GM18870 (cell line): Measurements from ENCODE around the gene LRP6.
A peak's percentile ranks its signal among the peaks of the same experiment; 100 is the strongest.
"Not testable (repeated sequence)": the region's sequence is repeated elsewhere in the genome, so short reads cannot be mapped to it uniquely, and the experiment has no call there.

Source experiments
- ATAC-seq: cut with Tn5 transposase; IDR thresholded peaks from one replicate; pipeline ENCODE4 v1.9.1; 2021; ENCODE audit warnings: moderate library complexity; ENCODE audit not compliant: unreplicated experiment

Gene LRP6

GRCh38 chr12:12266873-12267741 is at the start of gene LRP6:
Gene LRP6 (minus strand): TSS chr12:12267044. CDS start chr12:12266735, 309 bp downstream.
- peak; percentile 51 for ATAC-seq

DNA sequence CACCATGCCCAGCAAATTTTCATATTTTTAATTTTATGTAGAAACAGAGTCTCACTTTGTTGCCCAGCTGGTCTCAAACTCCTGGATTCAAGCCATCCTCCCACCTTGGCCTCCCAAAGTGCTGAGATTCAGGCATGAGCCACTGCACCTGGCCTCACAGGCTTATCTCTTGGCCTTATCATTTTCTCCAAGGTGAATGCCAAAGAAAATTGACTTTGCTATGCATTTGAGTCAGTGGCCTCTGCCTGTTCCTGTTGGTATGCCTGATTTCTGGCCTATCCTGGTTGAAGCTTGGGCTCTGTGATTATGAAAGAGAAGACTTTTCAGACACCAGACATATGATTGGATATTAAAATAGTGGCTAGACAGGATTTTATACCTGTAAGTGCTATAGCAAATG is 49.0 kb upstream of the LRP6 start:
- no peak for ATAC-seq

- not testable (repeated sequence) for ATAC-seq
These were observed 43.9 kb upstream of the LRP6 start for GRCh38 chr12:12310695-12311094.

- no peak for ATAC-seq
These were observed 38.9 kb upstream of the LRP6 start for GRCh38 chr12:12305568-12306300.

DNA sequence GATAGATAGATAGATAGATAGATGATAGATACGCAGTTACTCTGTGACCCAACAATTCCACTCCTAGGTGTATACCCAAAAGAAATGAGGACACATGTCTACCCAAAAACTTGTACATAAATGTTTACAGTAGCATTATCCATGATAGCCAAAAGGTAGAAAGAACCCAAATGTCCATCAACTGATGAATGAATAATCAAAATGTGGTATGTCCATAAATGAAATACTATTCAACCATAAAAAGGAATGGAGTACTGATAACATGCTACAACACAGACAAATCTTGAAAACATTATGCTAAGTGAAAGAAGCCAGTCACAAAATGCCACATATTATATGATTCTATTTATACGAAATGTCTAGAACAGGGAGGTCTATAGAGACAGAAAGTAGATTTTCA is 36.1 kb upstream of the LRP6 start:
- no peak for ATAC-seq

- ATAC-seq: no peak
These were observed 34.3 kb upstream of the LRP6 start for GRCh38 chr12:12301122-12301521.

- ATAC-seq: no peak
These were observed 30.5 kb upstream of the LRP6 start for GRCh38 chr12:12297201-12297830.

DNA sequence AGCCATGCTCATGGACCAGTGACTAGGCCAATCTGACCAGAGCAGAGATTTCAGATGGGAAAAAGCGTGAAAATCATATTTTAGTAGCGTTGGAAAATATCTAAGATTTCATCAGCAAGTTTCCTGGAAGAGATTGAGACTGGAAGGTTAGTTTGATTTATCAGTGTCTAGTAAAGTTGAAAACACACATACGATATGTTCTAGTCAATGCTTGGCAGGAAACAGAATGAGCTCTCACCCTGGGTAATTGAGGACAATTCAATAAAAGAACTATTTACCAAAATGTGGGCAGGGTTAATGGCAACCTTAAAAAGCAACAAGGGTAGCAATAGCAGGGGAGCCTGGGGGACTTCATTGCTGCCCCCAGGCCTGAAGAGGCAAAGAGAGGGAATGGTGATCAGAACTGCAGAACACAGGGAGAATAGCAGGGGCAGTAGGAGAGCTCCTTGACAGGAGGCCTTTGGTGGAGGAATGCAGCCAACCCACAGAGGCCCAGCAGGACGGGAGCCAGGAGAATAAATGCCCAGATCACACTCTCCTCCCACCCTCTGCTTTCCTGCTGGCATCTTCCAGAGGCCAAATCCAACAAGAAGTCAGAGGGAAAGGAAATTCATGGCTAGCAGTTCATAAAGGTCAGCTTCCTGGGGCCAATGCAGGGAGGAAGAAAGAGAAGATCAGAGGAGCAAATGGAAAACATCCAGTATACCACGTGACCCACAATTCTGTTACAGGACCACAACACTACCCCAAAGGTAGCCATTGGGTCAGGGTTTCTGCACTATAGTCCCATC is 27.6 kb upstream of the LRP6 start:
- ATAC-seq: no peak

DNA sequence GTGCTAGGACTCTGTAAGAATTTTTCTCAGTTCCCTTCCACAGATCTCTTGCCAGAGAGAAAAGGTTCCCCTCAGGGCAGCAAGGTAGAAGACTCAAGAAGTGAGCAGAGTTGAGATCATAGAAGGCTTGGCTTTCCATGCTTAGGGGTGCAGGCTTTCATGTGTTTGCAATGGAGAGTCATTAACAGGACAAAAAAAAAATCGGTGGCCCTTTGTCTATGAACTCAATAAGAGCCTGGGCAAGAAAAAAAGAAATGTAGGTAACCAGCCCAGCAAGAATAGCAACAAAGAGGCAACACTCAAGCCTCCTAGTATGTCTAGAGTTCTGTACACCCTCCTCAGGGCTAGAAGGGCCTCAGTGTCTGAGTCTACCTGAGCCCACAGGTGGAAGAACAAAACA is 23.4 kb upstream of the LRP6 start:
- ATAC-seq: no peak

- no peak for ATAC-seq
These were observed 19.6 kb upstream of the LRP6 start for GRCh38 chr12:12286441-12286840.

GRCh38 chr12:12282761-12283425 is 16.0 kb upstream of the LRP6 start:
- no peak for ATAC-seq

DNA sequence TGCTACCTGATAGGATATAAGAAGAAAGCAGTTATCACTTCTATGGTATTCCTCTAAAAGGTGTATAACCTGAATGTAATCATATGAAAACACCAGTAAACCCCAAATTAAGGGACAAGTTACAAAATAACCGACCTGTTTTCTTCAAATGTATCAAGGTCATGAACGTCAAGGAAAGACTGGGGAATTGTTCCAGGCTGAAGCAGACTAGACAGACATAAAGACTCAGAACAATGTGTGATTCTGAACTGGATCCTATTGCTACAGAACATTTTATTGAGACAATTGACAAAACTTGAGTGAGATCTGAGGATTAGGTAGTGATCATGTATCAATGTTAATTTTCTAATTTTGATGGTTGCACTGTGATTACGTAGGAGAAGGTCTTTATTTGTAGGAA is 15.4 kb upstream of the LRP6 start:
- ATAC-seq: no peak

DNA sequence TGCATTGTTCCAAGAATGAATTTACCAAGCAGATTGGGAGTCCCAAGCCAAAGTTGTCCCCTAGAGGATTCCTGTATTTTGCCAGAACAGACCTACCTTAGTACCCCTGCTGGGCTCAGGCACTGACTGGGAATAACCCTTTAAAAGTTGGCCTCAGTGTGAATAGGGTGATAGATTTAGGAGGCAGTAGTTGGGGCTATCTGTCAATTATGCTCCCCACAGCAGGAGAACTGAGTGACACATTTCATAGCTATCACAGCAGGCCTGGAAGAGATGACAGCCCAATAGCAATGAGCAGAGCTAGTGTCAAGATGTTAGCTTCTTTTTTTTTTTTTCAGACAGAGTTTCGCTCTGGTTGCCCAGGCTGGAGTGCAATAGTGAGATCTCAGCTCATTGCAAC is 14.3 kb upstream of the LRP6 start:
- ATAC-seq: no peak

DNA sequence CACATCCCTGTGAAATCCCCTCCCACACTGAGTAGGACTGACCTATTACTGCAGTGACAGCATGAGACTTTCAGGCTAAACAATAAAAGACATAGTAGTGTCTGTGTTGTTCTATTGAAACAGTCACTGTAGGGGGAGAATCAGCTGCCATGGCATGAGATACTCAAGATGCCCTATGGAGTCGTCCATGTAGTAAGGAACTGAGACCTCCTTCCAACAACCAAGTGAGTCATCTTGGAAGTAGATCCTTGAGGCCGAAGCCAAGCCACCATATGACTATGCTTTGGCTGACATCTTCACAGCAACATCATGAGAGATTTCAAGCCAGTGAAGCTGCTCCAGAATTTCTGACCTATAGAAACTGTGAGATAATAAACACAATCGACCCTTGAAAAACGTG is 12.1 kb upstream of the LRP6 start:
- no peak for ATAC-seq

GRCh38 chr12:12275874-12276273 is 9.0 kb upstream of the LRP6 start:
- ATAC-seq: no peak

DNA sequence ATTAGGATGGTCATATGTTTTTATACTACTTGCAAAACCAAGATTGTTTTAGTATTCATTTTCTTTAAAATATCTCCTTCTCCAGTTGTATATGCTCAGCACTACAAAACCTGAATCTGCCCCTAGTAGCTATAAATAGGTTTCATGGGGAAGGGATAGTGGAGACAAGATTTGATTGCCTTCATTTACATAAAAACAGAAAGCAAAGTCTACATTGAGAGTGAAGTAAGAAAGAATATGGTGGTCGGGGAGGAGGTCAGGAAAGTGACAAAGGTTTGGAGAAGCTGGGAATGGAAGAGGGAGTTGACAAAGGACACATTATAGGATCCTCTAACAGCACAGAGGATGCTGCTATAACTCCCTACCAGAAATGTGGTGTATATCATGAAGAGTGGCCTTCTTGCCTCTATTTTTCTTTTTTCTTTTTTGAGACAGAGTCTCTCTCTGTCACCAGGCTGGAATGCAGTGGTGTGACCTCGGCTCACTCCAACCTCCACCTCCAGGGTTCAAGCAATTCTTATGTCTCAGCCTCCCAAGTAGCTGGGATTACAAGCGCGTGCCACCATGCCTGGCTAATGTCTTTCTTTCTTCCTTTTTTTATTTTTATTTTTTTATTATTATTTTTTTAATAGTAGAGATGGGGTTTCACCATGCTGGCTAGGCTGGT is 6.6 kb upstream of the LRP6 start:
- no peak for ATAC-seq

DNA sequence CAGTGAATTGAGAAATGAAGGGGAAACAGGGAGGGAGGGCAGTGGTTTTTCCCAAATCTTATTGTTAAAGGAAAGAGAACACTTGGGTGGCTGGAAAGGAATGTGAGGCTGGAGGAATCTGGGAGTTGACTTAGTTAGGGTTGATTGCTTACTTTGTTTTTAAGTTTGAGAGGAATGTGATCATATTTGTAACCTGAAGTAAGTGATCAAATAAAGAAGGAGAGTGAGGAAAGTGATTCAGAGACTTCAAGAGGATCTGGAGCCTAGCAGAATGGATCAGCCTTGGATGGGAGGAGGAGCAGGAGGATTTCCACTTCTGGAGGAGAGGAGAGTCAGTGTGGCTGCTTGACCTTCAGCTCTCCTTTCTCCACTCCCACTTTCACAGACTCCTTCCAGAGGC is 6.0 kb upstream of the LRP6 start:
- ATAC-seq: no peak

DNA sequence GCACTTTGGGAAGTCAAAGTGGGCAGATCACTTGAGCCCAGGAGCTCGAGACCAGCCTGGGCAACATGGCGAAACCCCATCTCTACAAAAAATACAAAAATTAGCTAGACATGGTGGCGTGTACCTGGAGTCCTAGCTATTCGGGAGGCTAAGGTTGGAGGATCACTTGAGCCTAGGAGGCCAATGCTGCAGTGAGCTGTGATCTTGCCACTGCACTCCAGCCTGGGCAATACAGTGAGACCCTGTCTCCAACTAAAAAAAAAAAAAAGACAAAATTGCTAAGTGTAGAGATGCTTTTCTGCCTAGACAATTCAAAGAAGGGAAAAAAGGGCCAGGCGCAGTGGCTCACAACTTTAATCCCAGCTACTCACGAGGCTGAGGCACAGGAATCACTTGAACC is 3.4 kb upstream of the LRP6 start:
- ATAC-seq: no peak

GRCh38 chr12:12267742-12268200 is 927 bp upstream of the LRP6 start:
- no peak for ATAC-seq

DNA sequence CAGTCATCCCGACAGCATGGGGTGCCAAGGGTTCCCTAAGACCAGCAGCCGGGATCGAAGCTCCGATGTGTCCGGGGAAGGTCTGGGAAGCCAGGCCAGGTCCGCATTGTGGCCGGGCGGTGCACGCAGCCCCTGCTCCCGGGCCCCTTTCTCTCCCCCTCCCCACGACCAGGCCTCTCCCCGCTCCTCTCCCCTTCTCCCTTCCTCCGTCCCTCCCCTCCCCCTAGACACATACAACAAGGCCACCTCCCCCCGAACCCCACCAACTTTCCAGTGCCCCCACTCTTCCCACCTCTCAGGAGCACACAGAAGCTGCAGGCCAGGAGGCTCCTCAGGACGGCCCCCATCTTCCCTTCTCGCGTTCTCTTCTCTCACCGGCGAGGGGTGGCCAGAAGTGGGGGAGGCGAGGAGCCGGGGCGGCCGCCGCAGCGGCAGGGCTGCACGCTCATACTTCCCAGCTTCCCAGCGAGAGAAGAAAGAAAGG is 413 bp downstream of the LRP6 start:
- ATAC-seq: no peak
